HG02763 (cell line): ENCODE results near the gene GNL1.
"Not testable (repeated sequence)": the region's sequence is repeated elsewhere in the genome, so short reads cannot be mapped to it uniquely, and the experiment has no call there.

Experiments used
- ATAC-seq: cut with Tn5 transposase; IDR thresholded peaks from one replicate; pipeline ENCODE4 v1.9.1; 2021; ENCODE audit warnings: mild to moderate bottlenecking, moderate library complexity; ENCODE audit not compliant: unreplicated experiment

Gene GNL1

GRCh38 chr6:30500421-30501355, 55.6 kb downstream of the GNL1 start:
- no peak for ATAC-seq

DNA sequence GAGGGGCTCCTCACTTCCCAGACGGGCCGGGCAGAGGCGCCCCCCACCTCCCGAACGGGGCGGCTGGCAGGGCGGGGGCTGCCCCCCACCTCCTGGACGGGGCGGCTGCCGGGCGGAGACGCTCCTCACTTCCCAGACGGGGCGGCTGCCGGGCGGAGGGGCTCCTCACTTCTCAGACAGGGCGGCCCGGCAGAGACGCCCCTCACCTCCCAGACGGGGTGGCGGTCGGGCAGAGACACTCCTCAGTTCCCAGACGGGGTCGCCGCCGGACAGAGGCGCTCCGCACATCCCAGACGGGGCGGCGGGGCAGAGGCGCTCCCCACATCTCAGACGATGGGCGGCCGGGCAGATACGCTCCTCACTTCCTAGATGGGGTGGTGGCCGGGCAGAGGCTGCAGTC, 57.6 kb downstream of the GNL1 start:
- not testable (repeated sequence) for ATAC-seq

DNA sequence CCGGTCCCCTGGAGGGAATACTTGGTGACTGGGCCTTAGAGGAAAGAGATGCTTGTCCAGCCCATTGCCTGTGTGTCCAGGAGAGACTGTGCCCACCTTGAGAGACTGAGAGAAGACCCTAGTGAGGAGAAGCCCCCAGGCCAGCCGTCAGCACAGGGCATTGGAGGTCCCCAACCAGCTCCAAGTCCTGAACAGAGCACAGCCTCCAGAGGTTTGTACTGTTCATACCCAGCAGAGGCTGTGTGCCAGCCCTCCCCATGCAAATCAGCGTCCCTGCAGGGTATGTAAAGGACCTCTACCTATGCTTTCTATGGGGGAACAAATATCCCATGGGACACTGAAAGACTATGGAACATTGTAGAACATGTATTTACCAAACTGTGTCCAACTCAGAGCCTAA, 58.6 kb downstream of the GNL1 start:
- ATAC-seq: no peak

DNA sequence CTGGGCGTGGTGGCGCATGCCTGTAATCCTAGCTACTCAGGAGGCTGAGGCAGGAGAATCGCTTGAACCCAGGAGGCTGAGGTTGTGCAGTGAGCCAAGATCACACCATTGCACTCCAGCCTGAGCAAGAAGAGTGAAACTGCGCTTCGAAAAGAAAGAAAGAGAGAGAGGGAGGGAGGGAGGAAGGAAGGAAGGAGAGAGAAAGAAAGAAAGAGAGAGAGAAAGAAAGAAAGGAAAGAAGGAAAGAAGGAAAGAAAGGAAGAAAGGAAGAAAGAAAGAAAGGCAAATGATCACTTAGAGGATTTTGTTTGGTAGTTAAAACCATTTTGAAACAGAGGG, 59.1 kb downstream of the GNL1 start:
- ATAC-seq: not testable (repeated sequence)

DNA sequence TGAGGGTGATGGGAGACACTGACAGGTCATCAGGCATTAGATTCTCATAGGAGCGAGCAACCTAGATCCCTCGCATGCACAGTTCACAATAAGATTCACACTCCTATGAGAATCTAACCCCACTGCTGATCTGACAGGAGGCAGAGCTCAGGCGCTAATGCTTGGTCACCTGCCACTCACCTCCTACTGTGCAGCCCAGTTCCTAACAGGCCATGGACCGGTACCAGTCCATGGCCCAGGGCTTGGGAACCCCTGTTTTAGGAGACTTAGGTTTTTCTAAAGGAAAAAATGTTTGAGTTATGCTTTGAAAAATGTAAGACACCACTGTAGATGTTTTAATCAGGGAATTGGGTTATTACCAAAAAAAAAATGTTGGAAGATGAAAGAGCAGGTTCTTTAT, 60.3 kb downstream of the GNL1 start:
- no peak for ATAC-seq

GRCh38 chr6:30495060-30495459, 61.2 kb downstream of the GNL1 start:
- not testable (repeated sequence) for ATAC-seq

- ATAC-seq: no peak
Measured at GRCh38 chr6:30494291-30494861, 61.9 kb downstream of the GNL1 start.

DNA sequence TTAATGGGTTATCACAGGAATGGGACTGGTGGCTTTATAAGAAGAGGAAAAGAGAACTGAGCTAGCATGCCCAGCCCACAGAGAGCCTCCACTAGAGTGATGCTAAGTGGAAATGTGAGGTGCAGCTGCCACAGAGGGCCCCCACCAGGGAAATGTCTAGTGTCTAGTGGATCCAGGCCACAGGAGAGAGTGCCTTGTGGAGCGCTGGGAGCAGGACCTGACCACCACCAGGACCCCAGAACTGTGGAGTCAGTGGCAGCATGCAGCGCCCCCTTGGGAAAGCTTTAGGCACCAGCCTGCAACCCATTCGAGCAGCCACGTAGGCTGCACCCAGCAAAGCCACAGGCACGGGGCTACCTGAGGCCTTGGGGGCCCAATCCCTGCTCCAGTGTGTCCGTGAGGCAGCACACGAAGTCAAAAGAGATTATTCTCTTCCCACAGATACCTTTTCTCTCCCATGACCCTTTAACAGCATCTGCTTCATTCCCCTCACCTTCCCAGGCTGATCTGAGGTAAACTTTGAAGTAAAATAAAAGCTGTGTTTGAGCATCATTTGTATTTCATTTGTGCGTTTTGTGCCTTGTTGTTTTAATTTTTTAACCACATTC, 62.5 kb downstream of the GNL1 start:
- ATAC-seq: no peak

DNA sequence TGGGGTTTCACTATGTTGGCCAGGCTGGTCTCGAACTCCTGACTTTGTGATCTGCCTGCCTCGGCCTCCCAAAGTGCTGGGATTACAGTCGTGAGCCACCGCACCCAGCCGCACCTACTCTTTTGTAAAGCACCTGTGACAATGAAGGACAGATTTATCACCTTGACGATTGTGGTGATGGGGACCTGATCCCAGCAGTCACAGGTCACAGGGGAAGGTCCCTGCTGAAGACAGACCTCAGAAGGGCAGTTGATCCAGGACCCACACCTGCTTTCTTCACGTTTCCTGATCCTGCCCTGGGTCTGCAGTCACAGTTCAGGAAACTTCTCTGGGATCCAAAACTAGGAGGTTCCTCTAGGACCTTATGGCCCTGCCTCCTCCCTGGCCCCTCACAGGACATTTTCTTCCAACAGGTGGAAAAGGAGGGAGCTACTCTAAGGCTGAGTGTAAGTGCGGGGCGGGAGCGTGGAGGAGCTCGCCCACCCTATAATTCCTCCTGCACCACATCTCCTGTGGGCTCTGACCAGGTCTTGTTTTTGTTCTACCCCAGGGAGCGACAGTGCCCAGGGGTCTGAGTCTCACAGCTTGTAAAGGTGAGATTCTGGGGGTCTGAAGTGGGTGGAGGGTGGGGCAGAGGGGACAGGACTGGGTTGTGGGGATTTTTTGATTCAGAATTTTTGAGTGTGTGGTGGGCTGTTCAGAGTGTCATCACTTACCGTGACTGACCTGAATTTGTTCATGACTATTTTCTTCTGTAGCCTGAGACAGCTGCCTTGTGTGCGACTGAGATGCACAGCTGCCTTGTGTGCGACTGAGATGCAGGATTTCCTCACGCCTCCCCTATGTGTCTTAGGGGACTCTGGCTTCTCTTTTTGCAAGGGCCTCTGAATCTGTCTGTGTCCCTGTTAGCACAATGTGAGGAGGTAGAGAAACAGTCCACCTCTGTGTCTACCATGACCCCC, 64.0 kb downstream of the GNL1 start:
- no peak for ATAC-seq
